GM18499 (cell line): Measurements from ENCODE around the gene USP20.

Experiments
- ATAC-seq: cut with Tn5 transposase; IDR thresholded peaks from one replicate; pipeline ENCODE4 v1.9.1; 2021; ENCODE audit warnings: moderate number of reproducible peaks; ENCODE audit not compliant: insufficient read depth, unreplicated experiment

USP20 gene

GRCh38 chr9:129851821-129852220, 16.6 kb downstream of the USP20 start:
- no peak for ATAC-seq

- no peak for ATAC-seq
Measured at GRCh38 chr9:129852579-129852978, 17.3 kb downstream of the USP20 start.

GRCh38 chr9:129853614-129854013, 18.4 kb downstream of the USP20 start:
- no peak for ATAC-seq

GRCh38 chr9:129854588-129855110, 19.4 kb downstream of the USP20 start:
- no peak for ATAC-seq

- no peak for ATAC-seq
Measured at GRCh38 chr9:129857207-129857606, 21.9 kb downstream of the USP20 start.

GRCh38 chr9:129858167-129858962, 23.1 kb downstream of the USP20 start:
- no peak for ATAC-seq

- ATAC-seq, result no peak
Measured at GRCh38 chr9:129860653-129861446, 25.6 kb downstream of the USP20 start.

- ATAC-seq, result no peak
Measured at GRCh38 chr9:129861447-129861827, 26.2 kb downstream of the USP20 start.

GRCh38 chr9:129863059-129863690, 27.9 kb downstream of the USP20 start:
- ATAC-seq, result no peak

- no peak for ATAC-seq
Measured at GRCh38 chr9:129864991-129865647, 29.9 kb downstream of the USP20 start.

- ATAC-seq, result no peak
Measured at GRCh38 chr9:129865668-129866320, 30.5 kb downstream of the USP20 start.

- no peak for ATAC-seq
Measured at GRCh38 chr9:129866394-129867135, 31.3 kb downstream of the USP20 start.

- no peak for ATAC-seq
Measured at GRCh38 chr9:129867136-129868022, 32.1 kb downstream of the USP20 start.

GRCh38 chr9:129868023-129868871, 33.0 kb downstream of the USP20 start:
- no peak for ATAC-seq

- ATAC-seq, result no peak
Measured at GRCh38 chr9:129868872-129869486, 33.7 kb downstream of the USP20 start.

- ATAC-seq, result no peak
Measured at GRCh38 chr9:129869585-129870501, 34.6 kb downstream of the USP20 start.
